ES-I3 (cell line): ENCODE measurements around the gene CNOT6L.
A peak's percentile ranks its signal among the peaks of the same experiment; 100 is the strongest.
"Not testable (repeated sequence)": the region's sequence is repeated elsewhere in the genome, so short reads cannot be mapped to it uniquely, and the experiment has no call there.

Experiments
- H3K36me3 ChIP-seq: 2 replicates; pipeline ENCODE4 v1.6.1; 2013; ENCODE audit warnings: mild to moderate bottlenecking, low read length, control low read depth, moderate library complexity; ENCODE audit not compliant: insufficient read depth
- H3K4me1 ChIP-seq: 2 replicates; pipeline ENCODE4 v1.6.1; 2013; ENCODE audit warnings: mild to moderate bottlenecking, control low read depth, low read length; ENCODE audit not compliant: insufficient read depth
- H3K9ac ChIP-seq: 2 replicates; pipeline ENCODE4 v1.6.1; 2013; ENCODE audit warnings: low read depth, mild to moderate bottlenecking, low read length, moderate library complexity
- H3K9me3 ChIP-seq: 2 replicates; pipeline ENCODE4 v1.6.1; 2013; ENCODE audit warnings: mild to moderate bottlenecking, low read length, moderate library complexity; ENCODE audit not compliant: control insufficient read depth, insufficient read depth

The CNOT6L gene

GRCh38 chr4:77818602-77819403 lies at the start of gene CNOT6L:
Gene CNOT6L (minus strand): TSS chr4:77819368. CDS start chr4:77819308, 60 bp downstream.
- Histone ChIP-seq H3K36me3 (no peaks in the 10 kb centered on the region), H3K4me1 (peaks cover 7% of the 10 kb centered on the region), H3K9ac (peak within 1 kb of the TSS; percentile 96), H3K9me3 (no peaks in the 10 kb centered on the region)

GRCh38 chr4:77865259-77865658 lies 46.1 kb upstream of the CNOT6L start:
- Histone ChIP-seq H3K9me3 (no peaks in the 10 kb centered on the region), H3K4me1 (no peaks in the 10 kb centered on the region), H3K9ac (no peak overlapping the region), H3K36me3 (peaks cover 3% of the 10 kb centered on the region; the same call in 1 of the 2 replicates)

- not testable (repeated sequence) for H3K36me3 ChIP-seq, H3K4me1 ChIP-seq, H3K9me3 ChIP-seq
- H3K9ac ChIP-seq, result peak overlapping the region; percentile 74
Measured at GRCh38 chr4:77863341-77863740, 44.2 kb upstream of the CNOT6L start.

GRCh38 chr4:77862478-77863216 lies 43.5 kb upstream of the CNOT6L start, which contains the start of gene MRPL1:
Gene MRPL1 (plus strand): TSS chr4:77862830. CDS start chr4:77862849, 19 bp downstream.
- Histone ChIP-seq H3K4me1 (no peaks in the 10 kb centered on the region), H3K36me3 (peaks cover 3% of the 10 kb centered on the region; the same call in 1 of the 2 replicates), H3K9ac (peak within 1 kb of the TSS; percentile 74), H3K9me3 (no peaks in the 10 kb centered on the region)

GRCh38 chr4:77861495-77861894 lies 42.3 kb upstream of the CNOT6L start:
- no peaks in the 10 kb centered on the region for H3K4me1 ChIP-seq
- H3K9me3 ChIP-seq, result no peaks in the 10 kb centered on the region
- peak overlapping the region; percentile 74 for H3K9ac ChIP-seq
- H3K36me3 ChIP-seq, result peaks cover 3% of the 10 kb centered on the region; the same call in 1 of the 2 replicates

- H3K4me1 ChIP-seq, result no peaks in the 10 kb centered on the region
- no peaks in the 10 kb centered on the region for H3K36me3 ChIP-seq
- H3K9me3 ChIP-seq, result no peaks in the 10 kb centered on the region
- no peak overlapping the region for H3K9ac ChIP-seq
Measured at GRCh38 chr4:77859256-77859655, 40.1 kb upstream of the CNOT6L start.

GRCh38 chr4:77856152-77856551 lies 37.0 kb upstream of the CNOT6L start:
- Histone ChIP-seq H3K4me1 (no peaks in the 10 kb centered on the region), H3K36me3 (no peaks in the 10 kb centered on the region), H3K9ac (no peak overlapping the region), H3K9me3 (no peaks in the 10 kb centered on the region)

GRCh38 chr4:77854431-77855111 lies 35.4 kb upstream of the CNOT6L start:
- no peaks in the 10 kb centered on the region for H3K36me3 ChIP-seq
- H3K4me1 ChIP-seq, result no peaks in the 10 kb centered on the region
- H3K9me3 ChIP-seq, result no peaks in the 10 kb centered on the region
- H3K9ac ChIP-seq, result no peak overlapping the region

- no peaks in the 10 kb centered on the region for H3K4me1 ChIP-seq
- no peaks in the 10 kb centered on the region for H3K36me3 ChIP-seq
- H3K9ac ChIP-seq, result no peak overlapping the region
- H3K9me3 ChIP-seq, result no peaks in the 10 kb centered on the region
Measured at GRCh38 chr4:77852892-77853495, 33.8 kb upstream of the CNOT6L start.

- H3K4me1 ChIP-seq, result no peaks in the 10 kb centered on the region
- H3K36me3 ChIP-seq, result no peaks in the 10 kb centered on the region
- H3K9ac ChIP-seq, result no peak overlapping the region
- no peaks in the 10 kb centered on the region for H3K9me3 ChIP-seq
Measured at GRCh38 chr4:77849278-77849965, 30.3 kb upstream of the CNOT6L start.

- Histone ChIP-seq H3K9me3 (no peaks in the 10 kb centered on the region), H3K36me3 (no peaks in the 10 kb centered on the region), H3K9ac (no peak overlapping the region), H3K4me1 (peaks cover 6% of the 10 kb centered on the region; the same call in 1 of the 2 replicates)
Measured at GRCh38 chr4:77848508-77848907, 29.3 kb upstream of the CNOT6L start.

GRCh38 chr4:77845929-77846328 lies 26.8 kb upstream of the CNOT6L start:
- Histone ChIP-seq H3K36me3 (no peaks in the 10 kb centered on the region), H3K9ac (no peak overlapping the region), H3K9me3 (no peaks in the 10 kb centered on the region), H3K4me1 (peaks cover 9% of the 10 kb centered on the region; the same call in 1 of the 2 replicates)

GRCh38 chr4:77845400-77845799 lies 26.2 kb upstream of the CNOT6L start:
- Histone ChIP-seq H3K9me3 (no peaks in the 10 kb centered on the region), H3K4me1 (peaks cover 9% of the 10 kb centered on the region; the same call in 1 of the 2 replicates), H3K9ac (no peak overlapping the region), H3K36me3 (no peaks in the 10 kb centered on the region)
